ENCODE measurements around the gene GALNT8. TPM values are rescaled to one million over a fixed set of nuclear protein-coding genes. Genes with fewer than 3 reads are reported as not detected.

GALNT8 gene
- total RNA-seq, 1 donor from 2014 or later = 0.67 TPM

DNA sequence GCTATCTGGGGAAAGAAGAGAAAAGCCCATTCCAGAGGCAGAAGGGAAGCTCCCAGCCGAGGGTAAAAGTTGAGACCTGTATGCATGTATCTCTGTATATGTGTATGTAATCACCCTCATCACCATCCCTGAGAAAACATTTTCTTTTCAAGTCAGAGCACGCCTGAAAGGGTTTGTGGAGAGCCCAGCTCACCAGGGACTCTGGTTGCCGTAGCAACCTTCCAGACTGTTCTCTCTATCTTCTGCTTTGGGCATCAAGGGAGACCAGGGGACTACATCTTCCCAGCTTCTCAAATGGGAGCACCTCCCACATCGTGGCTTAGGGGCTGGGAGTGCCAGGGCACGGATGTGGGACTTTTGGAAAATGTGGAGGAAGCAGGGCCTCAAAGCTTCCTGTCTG is 93.5 kb downstream of the GALNT8 start:
- TF ChIP-seq, protein P1, sequence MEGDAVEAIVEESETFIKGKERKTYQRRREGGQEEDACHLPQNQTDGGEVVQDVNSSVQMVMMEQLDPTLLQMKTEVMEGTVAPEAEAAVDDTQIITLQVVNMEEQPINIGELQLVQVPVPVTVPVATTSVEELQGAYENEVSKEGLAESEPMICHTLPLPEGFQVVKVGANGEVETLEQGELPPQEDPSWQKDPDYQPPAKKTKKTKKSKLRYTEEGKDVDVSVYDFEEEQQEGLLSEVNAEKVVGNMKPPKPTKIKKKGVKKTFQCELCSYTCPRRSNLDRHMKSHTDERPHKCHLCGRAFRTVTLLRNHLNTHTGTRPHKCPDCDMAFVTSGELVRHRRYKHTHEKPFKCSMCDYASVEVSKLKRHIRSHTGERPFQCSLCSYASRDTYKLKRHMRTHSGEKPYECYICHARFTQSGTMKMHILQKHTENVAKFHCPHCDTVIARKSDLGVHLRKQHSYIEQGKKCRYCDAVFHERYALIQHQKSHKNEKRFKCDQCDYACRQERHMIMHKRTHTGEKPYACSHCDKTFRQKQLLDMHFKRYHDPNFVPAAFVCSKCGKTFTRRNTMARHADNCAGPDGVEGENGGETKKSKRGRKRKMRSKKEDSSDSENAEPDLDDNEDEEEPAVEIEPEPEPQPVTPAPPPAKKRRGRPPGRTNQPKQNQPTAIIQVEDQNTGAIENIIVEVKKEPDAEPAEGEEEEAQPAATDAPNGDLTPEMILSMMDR (IDR thresholded peaks at IDR 0.05) = no peak
- Histone ChIP-seq H3K27ac (no peak overlapping the region), H3K36me3 (no peaks in the 10 kb centered on the region), H3K4me1 (no peaks in the 10 kb centered on the region), H3K4me3 (no peak overlapping the region), H3K27me3 (peaks cover 60% of the 10 kb centered on the region), H3K9me3 (no peaks in the 10 kb centered on the region)
- intact Hi-C loops (cut with DNase I) = no loop called here
- DNase-seq (no peak), ATAC-seq (no peak)

DNA sequence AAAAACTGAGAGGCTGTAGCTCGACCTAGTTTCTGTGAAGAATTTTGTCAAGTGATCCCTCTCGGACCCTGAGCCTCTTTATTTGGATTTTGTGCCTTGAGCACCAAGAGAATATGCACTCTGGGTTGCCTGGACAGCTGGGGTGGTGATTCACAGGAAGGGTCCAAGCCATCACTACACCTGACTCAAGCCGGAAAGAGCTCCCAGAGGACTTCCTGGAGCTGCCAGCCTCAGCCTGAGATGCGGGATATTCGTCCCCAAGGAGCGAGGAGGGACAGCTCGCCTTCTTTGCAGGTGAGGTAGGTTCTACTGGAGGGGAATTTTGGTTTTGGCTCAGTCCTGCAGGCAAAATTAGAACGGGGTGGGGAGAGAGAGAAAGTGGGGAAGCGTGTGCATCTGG is 94.3 kb downstream of the GALNT8 start:
- ATAC-seq (no peak), DNase-seq (no peak)
- Histone ChIP-seq H3K4me3 (no peak overlapping the region), H3K4me1 (no peaks in the 10 kb centered on the region), H3K27me3 (peaks cover 52% of the 10 kb centered on the region), H3K27ac (no peak overlapping the region), H3K36me3 (no peaks in the 10 kb centered on the region), H3K9me3 (no peaks in the 10 kb centered on the region)
- intact Hi-C loops (cut with DNase I) = no loop called here
- TF ChIP-seq, protein P1 (IDR thresholded peaks at IDR 0.05) = no peak

DNA sequence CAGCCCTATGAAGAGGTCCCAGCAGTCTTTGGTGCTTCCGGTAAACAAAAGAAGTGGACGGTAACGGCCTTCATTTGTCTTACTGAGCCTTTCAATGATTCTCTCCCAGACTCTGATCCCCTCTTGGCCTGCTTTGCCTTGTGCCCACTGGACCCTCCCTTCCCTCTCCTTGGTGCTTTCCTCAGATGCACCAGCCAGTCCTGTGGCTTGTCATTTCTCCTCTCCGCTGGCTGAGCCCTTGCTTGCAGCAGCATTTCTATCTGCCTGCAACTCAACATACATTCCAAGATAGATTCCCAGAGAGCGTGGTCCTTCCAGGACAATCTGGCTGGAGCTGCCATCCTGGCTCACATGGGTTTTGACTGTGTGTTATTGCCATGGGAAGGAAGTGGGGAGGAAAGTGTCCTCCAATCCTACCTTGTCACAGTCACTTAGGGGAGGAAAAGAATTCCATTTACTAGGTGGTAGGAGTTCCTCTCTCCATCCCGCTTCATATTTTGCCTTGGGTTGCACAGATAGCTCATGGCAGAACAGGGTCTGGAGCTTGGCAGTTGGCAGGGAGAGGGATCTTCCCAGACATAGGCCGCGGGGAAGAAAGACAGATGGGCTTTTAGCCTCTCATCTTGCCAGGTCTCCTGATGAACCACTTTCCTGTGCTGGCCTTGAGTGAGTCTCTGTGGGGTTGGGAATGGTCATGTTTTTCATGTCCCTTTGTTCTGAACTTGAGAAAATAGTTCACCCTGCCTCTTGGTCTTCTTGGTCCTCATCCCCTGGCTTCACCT is 96.7 kb downstream of the GALNT8 start:
- intact Hi-C loops (cut with DNase I) = no loop called here
- H3K27ac ChIP-seq = no peak overlapping the region
- H3K36me3 ChIP-seq = no peaks in the 10 kb centered on the region
- DNase-seq = no peak
- TF ChIP-seq, protein P1 (IDR thresholded peaks at IDR 0.05) = no peak
- H3K27me3 ChIP-seq = peaks cover 28% of the 10 kb centered on the region
- ATAC-seq = no peak
- no peaks in the 10 kb centered on the region for H3K9me3 ChIP-seq
- H3K4me3 ChIP-seq = no peak overlapping the region
- H3K4me1 ChIP-seq = no peaks in the 10 kb centered on the region

DNA sequence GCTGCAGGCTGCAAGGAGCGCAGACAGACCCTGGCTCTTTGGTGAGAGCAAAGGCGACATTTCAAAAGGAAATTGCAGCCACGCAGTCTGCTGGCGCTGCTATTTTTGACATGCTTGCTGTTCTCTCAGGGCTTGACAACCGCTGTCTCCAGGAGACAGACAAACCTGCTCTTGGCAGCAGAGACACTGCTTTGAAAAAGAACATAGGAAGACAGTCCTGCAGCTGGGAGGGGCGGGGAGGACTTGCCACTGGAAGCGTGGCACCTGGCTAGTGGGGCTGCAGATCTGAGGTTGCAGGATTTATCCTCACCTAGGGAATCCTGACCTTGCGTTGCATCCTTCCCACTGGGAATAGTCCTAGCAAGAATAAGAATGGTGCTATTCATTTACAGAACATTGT is 97.7 kb downstream of the GALNT8 start:
- Histone ChIP-seq H3K4me3 (no peak overlapping the region), H3K27ac (no peak overlapping the region), H3K27me3 (peaks cover 26% of the 10 kb centered on the region), H3K9me3 (no peaks in the 10 kb centered on the region), H3K4me1 (no peaks in the 10 kb centered on the region), H3K36me3 (no peaks in the 10 kb centered on the region)
- intact Hi-C loops (cut with DNase I) = no loop called here
- DNase-seq (no peak), ATAC-seq (no peak)
- TF ChIP-seq, protein P1 (IDR thresholded peaks at IDR 0.05) = no peak

DNA sequence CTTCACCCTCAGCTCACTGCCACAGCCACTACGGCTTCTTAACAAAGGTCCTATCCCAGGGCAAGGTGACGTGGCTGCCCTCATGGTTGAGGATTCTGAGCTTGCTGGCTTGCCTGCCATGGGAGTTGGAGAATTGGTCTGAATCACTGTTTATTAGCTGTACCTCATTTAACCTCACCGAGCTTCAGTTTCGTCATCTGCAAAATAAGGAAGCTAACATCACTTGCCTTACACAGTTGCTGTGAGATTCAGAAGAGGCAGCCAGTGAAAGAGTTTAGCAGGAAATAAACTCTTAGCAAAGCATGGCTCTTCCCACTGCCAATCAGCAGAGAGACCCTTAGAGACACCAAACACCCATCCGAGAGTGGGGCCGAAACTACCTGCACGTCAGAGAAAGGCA is 99.5 kb downstream of the GALNT8 start:
- Histone ChIP-seq H3K36me3 (no peaks in the 10 kb centered on the region), H3K27ac (no peak overlapping the region), H3K4me1 (no peaks in the 10 kb centered on the region), H3K4me3 (no peak overlapping the region), H3K9me3 (no peaks in the 10 kb centered on the region), H3K27me3 (peaks cover 18% of the 10 kb centered on the region)
- TF ChIP-seq, protein P1 (IDR thresholded peaks at IDR 0.05) = no peak
- DNase-seq (no peak), ATAC-seq (no peak)
- intact Hi-C loops (cut with DNase I) = no loop called here
